Upper lobe of right lung (tissue), 1 donor: ENCODE results near the gene ADGRD1. TPM values are rescaled to one million over a fixed set of nuclear protein-coding genes. Genes with fewer than 3 reads are reported as not detected.

Experiments used
- ATAC-seq: fragments of 200-7000 bp; cut with Tn5 transposase; one replicate; pipeline ENCODE4 v1.9.1; 2020; ENCODE audit warnings: mild to moderate bottlenecking, moderate library complexity
- DNase-seq: peaks from one replicate; pipeline ENCODE4 v3.0.0-alpha.2; 2020
- H3K27ac ChIP-seq: fragments of 200-600 bp; one replicate; pipeline ENCODE4 v1.8.0; 2022
- H3K27me3 ChIP-seq: fragments of 200-600 bp; one replicate; pipeline ENCODE4 v1.8.0; 2022; ENCODE audit warnings: mild to moderate bottlenecking
- H3K36me3 ChIP-seq: fragments of 200-600 bp; one replicate; pipeline ENCODE4 v1.8.0; 2022
- H3K4me1 ChIP-seq: fragments of 200-600 bp; one replicate; pipeline ENCODE4 v1.8.0; 2022
- H3K4me3 ChIP-seq: fragments of 200-600 bp; one replicate; pipeline ENCODE4 v1.8.0; 2022; ENCODE audit warnings: mild to moderate bottlenecking
- H3K9me3 ChIP-seq: fragments of 200-600 bp; one replicate; pipeline ENCODE4 v1.8.0; 2022
- intact Hi-C: fragments of 100-400 bp; cut with DNase I; formaldehyde crosslinking; loops from one replicate; pipeline ENCODE4 v1.11.0; 2022
- total RNA-seq: library from RNA; stranded (reverse); fragmentation: NEBNext Ultra II Directional; extraction: Animal tissue kit (Norgen Biotek cat#: 25700); gene quantifications from one replicate; pipeline ENCODE4 v1.2.1, GENCODE V29; 2021
- TF ChIP-seq, protein P1 (sequence below): fragments of 200-600 bp; IDR thresholded peaks from one replicate; pipeline ENCODE4 v1.8.0; 2022; ENCODE audit warnings: antibody characterized with exemption
- donor health status: DM: no; HTN: yes; CAD: no; lungs with severe emphysema.

The ADGRD1 gene
- total RNA-seq, 1 donor from 2014 or later: 113 TPM

DNA sequence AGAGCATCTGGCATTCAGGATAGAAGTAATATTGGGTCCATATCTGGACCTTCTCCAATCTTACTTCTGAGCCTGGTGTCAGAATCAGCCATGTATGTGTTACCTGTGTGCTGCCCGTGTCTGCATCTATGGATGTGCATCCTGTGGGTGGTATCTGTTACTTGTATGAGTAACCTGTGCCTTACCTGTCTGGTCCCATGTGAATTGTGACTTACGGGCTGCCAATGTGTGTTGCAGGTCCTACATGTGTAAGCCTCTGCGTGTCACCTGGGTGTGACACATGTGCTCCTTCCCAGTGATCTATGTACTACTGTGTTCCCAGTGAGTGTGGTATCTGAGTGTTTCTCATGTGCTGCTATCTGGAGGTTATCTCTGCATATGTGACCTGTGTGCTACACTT lies 208.4 kb downstream of the ADGRD1 start:
- Histone ChIP-seq H3K27ac (no peak overlapping the region), H3K36me3 (no peaks in the 10 kb centered on the region), H3K4me1 (no peaks in the 10 kb centered on the region), H3K27me3 (peaks cover 15% of the 10 kb centered on the region), H3K4me3 (no peak overlapping the region), H3K9me3 (no peaks in the 10 kb centered on the region)
- ATAC-seq (no peak), DNase-seq (no peak)
- intact Hi-C loops: no loop called here
- TF ChIP-seq, protein P1, sequence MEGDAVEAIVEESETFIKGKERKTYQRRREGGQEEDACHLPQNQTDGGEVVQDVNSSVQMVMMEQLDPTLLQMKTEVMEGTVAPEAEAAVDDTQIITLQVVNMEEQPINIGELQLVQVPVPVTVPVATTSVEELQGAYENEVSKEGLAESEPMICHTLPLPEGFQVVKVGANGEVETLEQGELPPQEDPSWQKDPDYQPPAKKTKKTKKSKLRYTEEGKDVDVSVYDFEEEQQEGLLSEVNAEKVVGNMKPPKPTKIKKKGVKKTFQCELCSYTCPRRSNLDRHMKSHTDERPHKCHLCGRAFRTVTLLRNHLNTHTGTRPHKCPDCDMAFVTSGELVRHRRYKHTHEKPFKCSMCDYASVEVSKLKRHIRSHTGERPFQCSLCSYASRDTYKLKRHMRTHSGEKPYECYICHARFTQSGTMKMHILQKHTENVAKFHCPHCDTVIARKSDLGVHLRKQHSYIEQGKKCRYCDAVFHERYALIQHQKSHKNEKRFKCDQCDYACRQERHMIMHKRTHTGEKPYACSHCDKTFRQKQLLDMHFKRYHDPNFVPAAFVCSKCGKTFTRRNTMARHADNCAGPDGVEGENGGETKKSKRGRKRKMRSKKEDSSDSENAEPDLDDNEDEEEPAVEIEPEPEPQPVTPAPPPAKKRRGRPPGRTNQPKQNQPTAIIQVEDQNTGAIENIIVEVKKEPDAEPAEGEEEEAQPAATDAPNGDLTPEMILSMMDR: no peak

DNA sequence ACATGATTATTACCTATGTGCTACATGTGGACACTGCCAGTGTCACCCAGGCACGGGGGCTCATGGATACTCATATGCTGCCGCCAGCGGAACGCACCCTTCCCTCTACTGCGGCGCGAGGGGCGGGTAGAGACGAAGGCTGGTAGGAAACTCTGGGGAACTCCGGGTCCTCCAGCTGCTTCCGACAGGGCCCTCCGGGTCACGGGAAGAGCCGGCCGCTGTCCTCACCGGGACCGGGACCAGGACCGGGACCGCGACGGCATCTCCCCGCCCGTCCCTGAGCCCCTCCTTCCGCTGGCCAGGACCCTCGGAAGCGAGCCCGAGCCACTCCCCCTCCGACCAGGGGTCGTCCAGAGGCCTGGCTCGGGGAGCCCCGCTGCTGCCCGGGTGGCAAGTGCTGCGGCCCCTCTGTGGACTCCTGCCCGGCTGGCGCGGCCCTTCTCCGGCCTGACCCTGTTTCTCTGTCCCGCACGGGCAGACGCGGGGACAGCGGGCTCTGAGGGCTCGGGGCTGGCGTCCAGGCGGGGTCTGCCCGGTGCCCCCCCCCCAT lies 209.6 kb downstream of the ADGRD1 start:
- H3K4me1 ChIP-seq: no peaks in the 10 kb centered on the region
- H3K27ac ChIP-seq: no peak overlapping the region
- no peak overlapping the region for H3K4me3 ChIP-seq
- TF ChIP-seq, protein P1: no peak
- ATAC-seq: no peak
- H3K27me3 ChIP-seq: peaks cover 15% of the 10 kb centered on the region
- H3K36me3 ChIP-seq: no peaks in the 10 kb centered on the region
- no peak for DNase-seq
- intact Hi-C loops: no loop called here
- no peaks in the 10 kb centered on the region for H3K9me3 ChIP-seq

DNA sequence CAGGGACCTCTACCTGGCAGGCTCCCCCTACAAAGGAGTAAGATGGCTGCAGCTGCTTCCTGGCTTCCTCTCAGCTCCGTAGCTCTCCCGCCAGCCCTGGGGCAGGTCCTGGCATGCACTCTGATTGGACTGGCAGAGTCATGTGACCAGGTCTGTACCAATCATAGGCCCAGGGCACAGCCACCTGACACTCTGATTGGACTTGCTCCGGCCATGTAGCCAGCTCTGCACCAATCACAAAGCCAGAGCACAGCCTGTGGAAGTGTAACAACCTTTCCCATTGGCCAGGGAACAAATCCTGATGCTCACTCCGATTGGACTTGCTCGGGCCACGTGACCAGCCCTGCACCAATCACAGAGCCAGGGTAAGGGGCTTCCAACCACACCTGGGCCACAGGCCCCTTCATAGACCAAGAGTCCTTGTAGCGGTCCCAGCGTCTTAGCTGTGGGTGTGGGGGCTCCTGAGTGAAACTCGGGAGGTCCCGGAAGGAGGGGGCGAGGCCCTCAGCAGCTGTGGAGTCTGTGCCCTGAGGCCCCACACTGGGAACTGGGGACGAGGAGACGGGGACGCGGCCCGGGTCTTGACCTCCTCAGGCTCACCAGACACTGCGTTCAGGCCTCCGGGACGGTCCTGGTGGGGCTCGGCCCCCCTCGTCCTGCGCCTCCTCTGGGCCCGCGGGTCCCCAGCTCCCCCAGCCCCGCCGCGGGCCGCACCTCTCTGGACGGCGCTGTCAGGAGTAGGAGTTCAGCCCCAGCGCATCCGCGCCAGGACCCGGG lies 210.6 kb downstream of the ADGRD1 start:
- Histone ChIP-seq H3K27me3 (peaks cover 15% of the 10 kb centered on the region), H3K27ac (no peak overlapping the region), H3K4me1 (no peaks in the 10 kb centered on the region), H3K4me3 (no peak overlapping the region), H3K36me3 (no peaks in the 10 kb centered on the region), H3K9me3 (no peaks in the 10 kb centered on the region)
- intact Hi-C loops: no loop called here
- ATAC-seq (no peak), DNase-seq (no peak)
- TF ChIP-seq, protein P1: no peak

DNA sequence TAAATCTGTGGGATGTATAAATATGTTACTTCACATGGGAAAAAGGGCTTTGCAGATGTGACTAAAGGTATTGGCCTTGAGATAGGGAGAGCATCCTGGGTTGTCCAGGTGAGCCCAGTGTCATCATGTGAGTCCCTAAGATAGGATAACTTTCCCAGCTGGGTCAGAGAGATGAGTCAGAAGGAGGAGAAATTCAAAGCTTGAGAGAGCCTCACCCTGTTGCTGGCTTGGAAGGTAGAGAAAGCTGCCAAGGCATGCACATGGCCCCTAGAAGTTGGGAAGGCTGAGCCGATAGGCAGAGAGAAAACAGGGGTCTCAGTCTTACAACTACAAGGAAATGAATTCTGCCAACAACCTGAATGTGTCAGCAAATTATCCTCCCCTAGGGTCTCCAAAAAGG lies 213.0 kb downstream of the ADGRD1 start:
- H3K9me3 ChIP-seq: no peaks in the 10 kb centered on the region
- no peak overlapping the region for H3K27ac ChIP-seq
- no peaks in the 10 kb centered on the region for H3K4me1 ChIP-seq
- ATAC-seq (no peak), DNase-seq (no peak)
- intact Hi-C loops: no loop called here
- no peaks in the 10 kb centered on the region for H3K36me3 ChIP-seq
- TF ChIP-seq, protein P1: no peak
- peaks cover 15% of the 10 kb centered on the region for H3K27me3 ChIP-seq
- no peak overlapping the region for H3K4me3 ChIP-seq

DNA sequence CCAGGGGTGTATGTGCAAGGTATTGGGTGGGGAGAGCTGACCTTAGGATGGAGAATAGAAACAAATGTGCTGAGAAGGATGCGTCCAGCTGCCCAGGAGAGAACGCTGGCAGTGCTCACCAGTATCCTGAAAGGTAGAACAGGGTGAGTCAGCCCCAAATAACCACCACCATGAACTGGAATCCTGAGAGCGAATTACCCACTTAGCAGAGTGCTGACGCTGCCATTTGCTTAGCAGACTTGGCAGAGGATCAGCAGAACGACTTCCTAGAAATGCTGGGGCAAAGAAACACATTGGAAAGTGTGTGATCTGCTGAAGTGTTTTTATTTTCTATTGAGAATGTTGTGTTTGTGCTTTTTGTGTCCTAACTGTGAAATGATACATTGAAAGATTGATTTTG lies 213.6 kb downstream of the ADGRD1 start:
- TF ChIP-seq, protein P1: no peak
- ATAC-seq (peak; percentile 58), DNase-seq (no peak)
- Histone ChIP-seq H3K36me3 (no peaks in the 10 kb centered on the region), H3K27ac (no peak overlapping the region), H3K9me3 (no peaks in the 10 kb centered on the region), H3K4me1 (no peaks in the 10 kb centered on the region), H3K27me3 (peaks cover 15% of the 10 kb centered on the region), H3K4me3 (no peak overlapping the region)
- intact Hi-C loops: no loop called here
